Mesenteric fat pad (tissue), 1 donor: ENCODE results near the gene UPK3A. TPM values are rescaled to one million over a fixed set of nuclear protein-coding genes. Genes with fewer than 3 reads are reported as not detected.

Experiments used
- DNase-seq: peaks from one replicate; pipeline ENCODE4 v3.0.0-alpha.2; 2020; ENCODE audit warnings: low spot score
- total RNA-seq: library from RNA; stranded (reverse); fragmentation: NEBNext Ultra II Directional; extraction: Animal tissue kit (Norgen Biotek cat#: 25700); gene quantifications from one replicate; pipeline ENCODE4 v1.2.1, GENCODE V29; 2021
- donor health status: DM: yes; HTN: yes; CAD: no.

The UPK3A gene
- total RNA-seq, 1 donor from 2014 or later: not detected

- DNase-seq: no peak
Observed at GRCh38 chr22:45308391-45308956, 23.7 kb downstream of the UPK3A start.

GRCh38 chr22:45308957-45309421 lies 24.2 kb downstream of the UPK3A start:
- DNase-seq: no peak

GRCh38 chr22:45309422-45310227 lies 24.9 kb downstream of the UPK3A start, which contains the start of gene FAM118A:
TSS of gene FAM118A (plus strand) at chr22:45309934. CDS start at chr22:45322380, 12,446 bp downstream.
- DNase-seq: peak; percentile 99

GRCh38 chr22:45310331-45310976 lies 25.7 kb downstream of the UPK3A start:
- no peak for DNase-seq

GRCh38 chr22:45310977-45311531 lies 26.3 kb downstream of the UPK3A start:
- DNase-seq: no peak

- no peak for DNase-seq
Observed at GRCh38 chr22:45312415-45312814, 27.7 kb downstream of the UPK3A start.

GRCh38 chr22:45312856-45313255 lies 28.1 kb downstream of the UPK3A start:
- no peak for DNase-seq

GRCh38 chr22:45314054-45314721 lies 29.4 kb downstream of the UPK3A start:
- no peak for DNase-seq

- no peak for DNase-seq
Observed at GRCh38 chr22:45314786-45315185, 30.0 kb downstream of the UPK3A start.

GRCh38 chr22:45316796-45317526 lies 32.2 kb downstream of the UPK3A start:
- no peak for DNase-seq

- DNase-seq: no peak
Observed at GRCh38 chr22:45317551-45318167, 32.9 kb downstream of the UPK3A start.

- no peak for DNase-seq
Observed at GRCh38 chr22:45318168-45318557, 33.4 kb downstream of the UPK3A start.

- DNase-seq: no peak
Observed at GRCh38 chr22:45318558-45319323, 34.0 kb downstream of the UPK3A start.

GRCh38 chr22:45319324-45319685 lies 34.6 kb downstream of the UPK3A start:
- no peak for DNase-seq

- DNase-seq: no peak
Observed at GRCh38 chr22:45320357-45320976, 35.7 kb downstream of the UPK3A start.

- DNase-seq: no peak
Observed at GRCh38 chr22:45321827-45322226, 37.1 kb downstream of the UPK3A start.

GRCh38 chr22:45322873-45323525 lies 38.2 kb downstream of the UPK3A start:
- no peak for DNase-seq

- DNase-seq: no peak
Observed at GRCh38 chr22:45323695-45324094, 38.9 kb downstream of the UPK3A start.
